ENCODE measurements around the gene HLX.

Gene HLX

DNA sequence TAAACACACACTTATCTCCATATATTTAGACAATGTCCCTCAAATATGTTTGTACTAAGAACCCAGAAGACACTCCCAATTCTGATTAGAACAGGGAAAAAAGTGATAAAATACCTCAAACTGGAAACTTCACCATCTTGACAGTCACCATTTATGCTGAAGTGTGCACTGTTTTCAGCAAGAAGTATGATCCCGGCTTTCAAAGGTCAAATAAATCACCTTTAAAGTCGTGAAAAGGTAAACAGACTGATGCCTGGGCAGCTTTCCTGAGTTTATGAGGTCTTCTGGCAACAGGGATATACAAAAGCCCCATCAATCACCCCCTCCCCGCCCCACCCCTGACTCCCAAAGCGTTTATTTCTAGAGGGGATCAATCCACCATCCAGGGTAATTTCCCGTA is 37.9 kb downstream of the HLX start:
- TF ChIP-seq, protein P1, sequence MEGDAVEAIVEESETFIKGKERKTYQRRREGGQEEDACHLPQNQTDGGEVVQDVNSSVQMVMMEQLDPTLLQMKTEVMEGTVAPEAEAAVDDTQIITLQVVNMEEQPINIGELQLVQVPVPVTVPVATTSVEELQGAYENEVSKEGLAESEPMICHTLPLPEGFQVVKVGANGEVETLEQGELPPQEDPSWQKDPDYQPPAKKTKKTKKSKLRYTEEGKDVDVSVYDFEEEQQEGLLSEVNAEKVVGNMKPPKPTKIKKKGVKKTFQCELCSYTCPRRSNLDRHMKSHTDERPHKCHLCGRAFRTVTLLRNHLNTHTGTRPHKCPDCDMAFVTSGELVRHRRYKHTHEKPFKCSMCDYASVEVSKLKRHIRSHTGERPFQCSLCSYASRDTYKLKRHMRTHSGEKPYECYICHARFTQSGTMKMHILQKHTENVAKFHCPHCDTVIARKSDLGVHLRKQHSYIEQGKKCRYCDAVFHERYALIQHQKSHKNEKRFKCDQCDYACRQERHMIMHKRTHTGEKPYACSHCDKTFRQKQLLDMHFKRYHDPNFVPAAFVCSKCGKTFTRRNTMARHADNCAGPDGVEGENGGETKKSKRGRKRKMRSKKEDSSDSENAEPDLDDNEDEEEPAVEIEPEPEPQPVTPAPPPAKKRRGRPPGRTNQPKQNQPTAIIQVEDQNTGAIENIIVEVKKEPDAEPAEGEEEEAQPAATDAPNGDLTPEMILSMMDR (IDR thresholded peaks at IDR 0.05), result no peak

DNA sequence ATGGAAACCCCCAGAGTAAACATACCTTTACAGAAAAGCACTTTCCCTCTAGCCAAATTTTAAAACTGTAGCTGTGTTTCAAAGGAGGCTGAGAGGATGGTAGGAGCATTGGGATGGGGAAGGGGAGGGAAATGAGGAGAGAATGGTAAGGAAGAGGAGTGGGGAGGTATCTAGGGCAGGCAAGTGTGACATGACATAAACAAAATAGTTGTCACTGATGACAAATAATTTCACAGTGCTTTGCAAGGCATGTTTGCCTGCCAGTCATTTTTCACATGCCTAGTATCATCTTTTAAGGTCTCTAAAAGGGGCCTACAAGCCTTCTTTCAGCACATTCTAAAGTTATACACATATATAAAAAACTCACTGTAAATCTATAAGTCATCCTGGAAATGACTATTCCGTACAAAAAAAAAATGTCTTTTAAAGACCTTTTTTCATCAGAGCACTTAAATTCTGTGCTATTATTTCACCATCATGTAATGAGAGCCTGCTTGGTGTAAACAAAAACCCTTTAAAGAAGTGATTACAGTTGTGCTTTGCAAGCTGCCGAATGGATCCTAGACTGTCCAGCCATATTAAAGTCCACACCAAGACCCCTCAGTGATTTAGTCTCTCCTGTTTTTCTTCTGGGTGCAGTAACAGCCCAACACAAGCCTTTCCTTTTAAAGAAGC is 38.4 kb downstream of the HLX start:
- TF ChIP-seq, protein P1 (IDR thresholded peaks at IDR 0.05), result no peak

DNA sequence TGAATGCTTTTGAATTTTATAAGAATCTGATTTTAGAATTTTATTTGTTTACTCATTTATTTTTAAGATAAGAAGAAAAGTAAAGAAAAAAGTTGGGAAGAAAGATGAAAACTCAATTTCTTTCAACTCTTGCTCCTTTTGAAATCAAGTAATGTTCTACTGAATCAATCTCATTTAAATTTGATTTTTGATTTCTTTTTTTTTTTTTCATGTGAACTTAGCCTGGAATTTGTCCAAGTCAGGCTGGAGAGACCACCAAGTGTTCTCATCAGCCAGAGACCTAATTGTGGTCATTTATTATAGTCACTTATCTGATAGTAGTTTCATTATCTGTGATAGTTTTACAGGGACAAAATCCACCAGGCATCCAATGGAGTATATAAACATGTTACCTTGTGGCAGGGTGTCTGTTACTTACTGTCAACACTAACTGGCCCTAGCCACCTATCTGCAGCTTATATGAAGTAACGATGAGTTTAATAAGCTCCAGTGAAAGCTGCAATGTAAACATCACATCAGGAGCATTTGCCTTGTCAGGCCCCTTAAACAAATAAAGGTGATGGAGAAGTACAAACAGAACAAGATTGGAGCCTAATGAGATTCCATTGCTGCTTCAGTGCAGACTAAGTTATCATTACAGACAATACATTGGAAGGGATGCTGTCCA is 39.2 kb downstream of the HLX start:
- TF ChIP-seq, protein P1 (IDR thresholded peaks at IDR 0.05), result no peak; the same call in 1 of the 2 replicates

DNA sequence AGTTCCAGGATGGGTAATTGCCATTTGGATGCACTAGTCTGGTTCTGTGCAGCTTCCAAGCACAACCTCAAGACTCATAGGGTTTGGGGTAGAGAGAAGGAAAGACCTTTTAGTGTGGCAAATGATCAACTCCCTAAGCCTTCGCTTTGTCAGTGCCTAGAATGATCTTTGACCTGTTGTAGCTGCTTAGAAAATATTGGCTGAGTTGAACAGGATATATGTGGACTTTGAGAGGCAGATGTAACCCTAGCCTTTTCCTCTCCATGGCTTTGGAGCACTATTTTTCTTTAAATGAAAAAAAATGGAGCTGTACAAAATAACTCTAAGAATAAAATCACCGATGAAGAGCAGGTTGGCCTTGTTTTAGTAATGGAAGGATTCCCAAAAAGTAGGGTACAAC is 41.7 kb downstream of the HLX start:
- TF ChIP-seq, protein P1 (IDR thresholded peaks at IDR 0.05), result no peak

DNA sequence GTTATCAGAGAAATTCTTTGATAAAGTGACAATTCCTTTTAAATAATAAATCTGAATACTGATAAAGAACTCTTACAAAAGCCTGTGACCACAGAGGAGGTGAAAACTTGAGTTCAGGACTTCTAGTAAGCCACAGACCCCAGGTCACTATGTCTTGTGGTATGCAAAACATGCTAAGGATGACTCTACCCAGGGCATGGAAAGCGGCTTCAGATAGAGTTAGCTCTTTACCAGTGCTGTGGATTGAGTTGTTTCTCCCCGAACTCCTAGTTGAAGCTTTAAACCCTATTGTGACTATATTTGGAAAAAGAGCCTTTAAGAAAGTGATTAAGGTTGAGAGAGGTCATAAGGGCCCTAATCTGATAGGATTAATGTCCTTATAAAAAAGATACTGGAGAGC is 42.3 kb downstream of the HLX start:
- TF ChIP-seq, protein P1 (IDR thresholded peaks at IDR 0.05), result no peak

DNA sequence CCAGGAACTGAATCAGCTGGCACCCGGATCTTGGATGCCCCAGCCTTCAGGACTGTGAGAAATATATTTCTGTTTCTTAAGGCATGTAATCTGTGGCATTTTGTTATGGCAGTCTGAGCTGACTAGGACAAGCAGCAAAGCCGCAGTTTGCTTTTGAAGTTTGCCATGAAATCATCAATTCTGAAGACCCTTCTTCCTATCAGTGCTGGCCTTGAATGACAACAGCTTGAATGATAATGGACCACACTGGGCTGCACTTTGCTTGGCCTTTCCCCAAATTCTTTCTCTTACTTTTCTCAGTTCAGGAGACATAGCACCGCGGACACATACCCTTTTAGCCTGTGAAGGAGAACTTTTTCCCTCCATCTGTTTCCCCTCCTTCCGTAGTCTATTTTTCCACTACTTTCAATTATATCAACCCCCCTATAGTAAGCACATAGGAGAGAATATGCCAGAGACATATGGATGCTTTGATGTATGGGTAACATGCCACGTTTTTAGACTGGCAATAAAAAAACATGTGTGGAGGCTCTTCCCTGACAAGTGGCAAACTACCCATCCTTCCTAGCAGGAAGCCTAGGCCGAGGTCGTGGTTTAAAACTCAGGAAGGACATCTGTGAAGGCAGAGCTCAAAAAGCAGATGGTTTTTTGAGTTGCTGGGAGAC is 42.9 kb downstream of the HLX start:
- TF ChIP-seq, protein P1 (IDR thresholded peaks at IDR 0.05), result no peak

DNA sequence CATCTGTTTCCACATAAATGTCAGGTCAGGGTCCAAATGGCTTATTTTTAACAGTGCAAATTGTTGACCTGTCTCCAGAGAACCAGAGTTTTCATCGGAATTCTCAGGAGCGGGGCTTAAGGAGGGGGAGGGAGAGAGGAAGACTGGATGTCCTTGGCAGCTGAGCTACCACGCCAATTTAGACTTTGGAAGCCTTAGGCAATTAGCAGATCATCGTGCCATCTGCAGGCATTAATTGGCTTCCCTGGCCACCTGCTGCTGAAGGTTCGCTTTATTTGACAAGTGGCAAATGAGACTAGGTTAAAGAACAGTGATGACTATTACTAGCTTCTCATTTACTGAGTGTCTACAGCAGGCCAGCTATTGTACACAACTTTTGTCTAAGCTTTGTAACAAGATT is 43.7 kb downstream of the HLX start:
- TF ChIP-seq, protein P1 (IDR thresholded peaks at IDR 0.05), result no peak
